Karpas-422 (cell line): Measurements from ENCODE around the gene C3orf80. TPM values are rescaled to one million over a fixed set of nuclear protein-coding genes. Genes with fewer than 3 reads are reported as not detected.
A peak's percentile ranks its signal among the peaks of the same experiment; 100 is the strongest.
"Not testable (repeated sequence)": the region's sequence is repeated elsewhere in the genome, so short reads cannot be mapped to it uniquely, and the experiment has no call there.

ENCODE experiments used
- DNase-seq: peaks from one replicate; pipeline ENCODE4 v3.0.0-alpha.2; 2015
- H2AFZ ChIP-seq: fragments of 200-600 bp; sonication (generic); 2 replicates; pipeline ENCODE4 v1.6.1; 2014; ENCODE audit warnings: antibody characterized with exemption, low read length, mixed read lengths
- H3K27ac ChIP-seq: fragments of 200-600 bp; sonication (generic); 2 replicates; pipeline ENCODE4 v1.5.1; 2014; ENCODE audit warnings: mild to moderate bottlenecking, low read length, moderate library complexity
- H3K27me3 ChIP-seq: fragments of 200-600 bp; sonication (generic); 2 replicates; pipeline ENCODE4 v1.6.1; 2014; ENCODE audit warnings: low read length, mixed read lengths
- H3K36me3 ChIP-seq: fragments of 200-600 bp; sonication (generic); 2 replicates; pipeline ENCODE4 v1.6.1; 2014; ENCODE audit warnings: low read length, mixed read lengths; ENCODE audit not compliant: insufficient read depth
- H3K4me1 ChIP-seq: fragments of 200-600 bp; sonication (generic); 2 replicates; pipeline ENCODE4 v1.6.1; 2014; ENCODE audit warnings: mild to moderate bottlenecking, low read length, mixed read lengths
- H3K4me2 ChIP-seq: fragments of 200-600 bp; sonication (generic); 2 replicates; pipeline ENCODE4 v1.6.1; 2014; ENCODE audit warnings: low read length, low read depth, mild to moderate bottlenecking; ENCODE audit not compliant: poor library complexity, severe bottlenecking
- H3K4me3 ChIP-seq: fragments of 200-600 bp; sonication (generic); 2 replicates; pipeline ENCODE4 v1.5.1; 2014; ENCODE audit warnings: mild to moderate bottlenecking, antibody characterized with exemption, low read length, mixed read lengths
- H3K79me2 ChIP-seq: fragments of 200-600 bp; sonication (generic); 2 replicates; pipeline ENCODE4 v1.6.1; 2014; ENCODE audit warnings: mild to moderate bottlenecking, low read length, mixed read lengths
- H3K9ac ChIP-seq: fragments of 200-600 bp; sonication (generic); 2 replicates; pipeline ENCODE4 v1.6.0; 2014; ENCODE audit warnings: low read length
- H3K9me2 ChIP-seq: fragments of 200-600 bp; sonication (generic), shearing (Covaris generic); replicated peaks from 2 replicates; pipeline ENCODE4 v1.6.0; 2014; ENCODE audit warnings: mild to moderate bottlenecking, low read length, moderate library complexity; ENCODE audit not compliant: insufficient read depth
- H3K9me3 ChIP-seq: fragments of 300-700, 200-600 bp; sonication (generic); 2 replicates; pipeline ENCODE4 v1.6.1; 2014; ENCODE audit warnings: low read length, mixed read lengths
- H4K20me1 ChIP-seq: fragments of 200-600 bp; sonication (generic); 2 replicates; pipeline ENCODE4 v1.6.1; 2014; ENCODE audit warnings: mild to moderate bottlenecking, antibody characterized with exemption, low read length, low read depth; ENCODE audit not compliant: insufficient read depth
- total RNA-seq: library from RNA; depleted of rRNA; stranded (reverse); fragments of >200 nt; shearing (Covaris generic); gene quantifications from 2 replicates; pipeline ENCODE4 v1.2.3, GENCODE V29; 2014; ENCODE audit warnings: low replicate concordance

The C3orf80 gene
- total RNA-seq, 1 experiment from 2014 or later: not detected

GRCh38 chr3:160220038-160220437 is 5.2 kb upstream of the C3orf80 start:
- Histone ChIP-seq H4K20me1 (no peaks in the 10 kb centered on the region), H3K9me2 (no peaks in the 10 kb centered on the region), H2AFZ (no peak overlapping the region), H3K4me1 (peaks cover 4% of the 10 kb centered on the region; the same call in 1 of the 2 replicates), H3K4me3 (no peak overlapping the region), H3K79me2 (no peaks in the 10 kb centered on the region), H3K36me3 (no peaks in the 10 kb centered on the region), H3K27me3 (no peaks in the 10 kb centered on the region), H3K4me2 (no peak overlapping the region), H3K27ac (no peak overlapping the region), H3K9ac (no peak overlapping the region), H3K9me3 (no peaks in the 10 kb centered on the region)
- DNase-seq: no peak

DNA sequence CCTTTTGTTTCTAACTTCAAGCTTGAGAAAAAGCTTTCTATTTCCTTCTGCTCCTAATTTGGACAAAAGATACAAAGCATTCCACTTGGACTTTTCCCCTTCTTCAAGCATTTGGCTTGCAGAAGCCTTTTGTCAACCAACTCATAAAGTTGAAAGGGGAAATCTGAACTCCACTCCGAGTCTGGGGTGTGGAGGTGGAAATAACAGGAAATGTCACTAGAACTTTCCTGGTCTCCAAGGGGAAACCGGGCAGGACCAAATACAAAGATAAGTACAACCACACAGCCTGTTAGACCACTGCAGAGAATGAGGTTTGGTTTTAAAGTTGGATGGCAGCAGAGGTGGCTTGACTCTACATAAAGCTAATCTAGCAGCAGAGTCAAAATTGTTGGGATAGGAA is 4.2 kb upstream of the C3orf80 start:
- Histone ChIP-seq H3K27ac (no peak overlapping the region), H2AFZ (no peak overlapping the region), H3K36me3 (no peaks in the 10 kb centered on the region), H3K9me3 (no peaks in the 10 kb centered on the region), H3K9me2 (no peaks in the 10 kb centered on the region), H3K4me2 (no peak overlapping the region), H4K20me1 (no peaks in the 10 kb centered on the region), H3K4me3 (no peak overlapping the region), H3K4me1 (peaks cover 4% of the 10 kb centered on the region; the same call in 1 of the 2 replicates), H3K27me3 (no peaks in the 10 kb centered on the region), H3K79me2 (no peaks in the 10 kb centered on the region), H3K9ac (no peak overlapping the region)
- no peak for DNase-seq

- H3K4me2 ChIP-seq: no peak overlapping the region
- H3K9ac ChIP-seq: no peak overlapping the region
- H3K4me3 ChIP-seq: no peak overlapping the region
- DNase-seq: no peak
- no peaks in the 10 kb centered on the region for H3K9me3 ChIP-seq
- no peaks in the 10 kb centered on the region for H4K20me1 ChIP-seq
- peaks cover 4% of the 10 kb centered on the region; the same call in 1 of the 2 replicates for H3K4me1 ChIP-seq
- no peaks in the 10 kb centered on the region for H3K27me3 ChIP-seq
- no peaks in the 10 kb centered on the region for H3K36me3 ChIP-seq
- no peak overlapping the region for H2AFZ ChIP-seq
- no peaks in the 10 kb centered on the region for H3K9me2 ChIP-seq
- no peak overlapping the region for H3K27ac ChIP-seq
- H3K79me2 ChIP-seq: no peaks in the 10 kb centered on the region
These were observed 966 bp upstream of the C3orf80 start for GRCh38 chr3:160224256-160224655.

- Histone ChIP-seq H3K27ac (no peak overlapping the region), H3K9me2 (no peaks in the 10 kb centered on the region), H3K9me3 (no peaks in the 10 kb centered on the region), H3K4me2 (peak overlapping the region; percentile 57), H3K4me1 (peaks cover 4% of the 10 kb centered on the region; the same call in 1 of the 2 replicates), H3K4me3 (peak overlapping the region; percentile 56; the same call in 1 of the 2 replicates), H3K36me3 (no peaks in the 10 kb centered on the region), H3K27me3 (no peaks in the 10 kb centered on the region), H3K9ac (no peak overlapping the region), H4K20me1 (no peaks in the 10 kb centered on the region), H3K79me2 (no peaks in the 10 kb centered on the region), H2AFZ (no peak overlapping the region)
- no peak for DNase-seq
These were observed 429 bp upstream of the C3orf80 start for GRCh38 chr3:160224811-160225175.

- no peak overlapping the region for H2AFZ ChIP-seq
- no peaks in the 10 kb centered on the region for H4K20me1 ChIP-seq
- H3K9me3 ChIP-seq: no peaks in the 10 kb centered on the region
- H3K4me1 ChIP-seq: peaks cover 4% of the 10 kb centered on the region; the same call in 1 of the 2 replicates
- no peaks in the 10 kb centered on the region for H3K79me2 ChIP-seq
- no peaks in the 10 kb centered on the region for H3K27me3 ChIP-seq
- H3K4me3 ChIP-seq: no peak overlapping the region
- no peak overlapping the region for H3K9ac ChIP-seq
- no peaks in the 10 kb centered on the region for H3K9me2 ChIP-seq
- H3K4me2 ChIP-seq: no peak overlapping the region
- no peak overlapping the region for H3K27ac ChIP-seq
- H3K36me3 ChIP-seq: no peaks in the 10 kb centered on the region
- DNase-seq: no peak
These were observed 1.0 kb downstream of the C3orf80 start for GRCh38 chr3:160226026-160226907.

- Histone ChIP-seq H3K9ac (no peak overlapping the region), H3K9me3 (no peaks in the 10 kb centered on the region), H3K9me2 (no peaks in the 10 kb centered on the region), H2AFZ (no peak overlapping the region), H3K36me3 (no peaks in the 10 kb centered on the region), H3K4me2 (no peak overlapping the region), H3K27ac (no peak overlapping the region), H3K27me3 (no peaks in the 10 kb centered on the region), H4K20me1 (no peaks in the 10 kb centered on the region), H3K4me3 (no peak overlapping the region), H3K4me1 (peaks cover under 1% of the 10 kb centered on the region; the same call in 1 of the 2 replicates), H3K79me2 (no peaks in the 10 kb centered on the region)
- DNase-seq: no peak
These were observed 2.2 kb downstream of the C3orf80 start for GRCh38 chr3:160227419-160227818.

DNA sequence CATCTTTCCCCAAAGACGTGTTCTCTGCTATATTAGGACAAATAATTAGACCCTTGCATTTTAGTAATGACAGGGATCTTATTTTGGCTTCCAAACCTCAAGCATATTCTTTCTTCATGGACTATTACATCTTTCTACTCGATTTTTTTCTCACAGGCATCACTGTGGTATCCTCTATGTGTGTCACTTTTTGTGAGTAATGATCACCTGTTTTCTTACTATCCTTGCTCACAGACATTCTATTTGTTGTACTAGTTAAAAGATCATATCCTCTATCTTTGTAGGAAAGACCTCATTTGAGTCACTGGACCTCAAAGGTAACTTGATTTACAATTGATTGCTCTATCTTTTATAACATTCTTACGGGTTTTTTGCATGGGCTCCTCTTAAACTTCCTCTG is 6.8 kb downstream of the C3orf80 start:
- H2AFZ ChIP-seq: no peak overlapping the region
- H3K9me2 ChIP-seq: no peaks in the 10 kb centered on the region
- H3K79me2 ChIP-seq: no peaks in the 10 kb centered on the region
- H3K27me3 ChIP-seq: no peaks in the 10 kb centered on the region
- H3K4me2 ChIP-seq: no peak overlapping the region
- H4K20me1 ChIP-seq: no peaks in the 10 kb centered on the region
- no peak overlapping the region for H3K4me3 ChIP-seq
- no peak for DNase-seq
- H3K4me1 ChIP-seq: no peaks in the 10 kb centered on the region
- H3K9me3 ChIP-seq: no peaks in the 10 kb centered on the region
- no peak overlapping the region for H3K27ac ChIP-seq
- H3K9ac ChIP-seq: no peak overlapping the region
- H3K36me3 ChIP-seq: no peaks in the 10 kb centered on the region

GRCh38 chr3:160240719-160241118 is 15.5 kb downstream of the C3orf80 start:
- H3K9me3 ChIP-seq, H3K36me3 ChIP-seq, H3K4me2 ChIP-seq, H3K27me3 ChIP-seq, H2AFZ ChIP-seq, H3K4me3 ChIP-seq, H3K4me1 ChIP-seq, DNase-seq, H3K79me2 ChIP-seq, H3K27ac ChIP-seq, H4K20me1 ChIP-seq, H3K9me2 ChIP-seq, H3K9ac ChIP-seq: not testable (repeated sequence)
